Heart left ventricle (tissue), 16 donors: Measurements from ENCODE around the gene RERG. TPM values are rescaled to one million over a fixed set of nuclear protein-coding genes. Genes with fewer than 3 reads are reported as not detected.

Experiments
- ATAC-seq, 4 donors: fragments of 200-7000 bp; cut with Tn5 transposase; one replicate each; pipeline ENCODE4 v1.9.1; 2020 to 2022; ENCODE audit warnings: moderate library complexity in 4 of 4, mild to moderate bottlenecking in 3 of 4, moderate number of reproducible peaks in 1 of 4
- DNase-seq, 5 donors: peaks; one replicate each; pipeline ENCODE4 v3.0.0-alpha.2; 2020
- H3K27ac ChIP-seq, 12 donors: fragments of 200-600 bp; sonication (generic) in 4 of 12; one replicate each; pipeline versions ENCODE4 v1.5.0 to v1.8.0; 2016 to 2022; ENCODE audit warnings: mild to moderate bottlenecking in 2 of 12
- H3K27me3 ChIP-seq, 9 donors: fragments of 200-600 bp; sonication (generic) in 2 of 9; one replicate each; pipeline versions ENCODE4 v1.5.1 to v1.8.0; 2016 to 2022; ENCODE audit warnings: mild to moderate bottlenecking in 3 of 9
- H3K36me3 ChIP-seq, 9 donors: fragments of 200-600 bp; sonication (generic) in 2 of 9; one replicate each; pipeline versions ENCODE4 v1.5.0 to v1.8.0; 2018 to 2022; ENCODE audit warnings: mild to moderate bottlenecking in 2 of 9
- H3K4me1 ChIP-seq, 12 donors: fragments of 200-600 bp; sonication (generic) in 4 of 12; one replicate each; pipeline versions ENCODE4 v1.5.0 to v1.8.0; 2016 to 2022; ENCODE audit warnings: mild to moderate bottlenecking in 3 of 12
- H3K4me3 ChIP-seq, 12 donors: fragments of 200-600 bp; sonication (generic) in 4 of 12; one replicate each; pipeline versions ENCODE4 v1.5.0 to v1.8.0; 2017 to 2022; ENCODE audit warnings: mild to moderate bottlenecking in 9 of 12, moderate library complexity in 4 of 12
- H3K9me3 ChIP-seq, 12 donors: fragments of 200-600 bp; sonication (generic) in 4 of 12; one replicate each; pipeline versions ENCODE4 v1.5.0 to v1.8.0; 2016 to 2022; ENCODE audit warnings: mild to moderate bottlenecking in 1 of 12
- POLR2A ChIP-seq, 2 donors: fragments of 450-650 bp; IDR thresholded peaks; one replicate each; pipeline ENCODE4 v1.6.1; 2017; ENCODE audit warnings: antibody characterized with exemption in 2 of 2, mild to moderate bottlenecking in 2 of 2, moderate library complexity in 2 of 2
- WGBS, 4 donors: extraction: QIAGEN DNeasy Blood & Tissue Kit in 2 of 4; methylation state at CpG; one replicate each; pipeline versions ENCODE4 v1.1.5 to v1.1.7; 2013 to 2018; 5-methylcytosine and 5-hydroxymethylcytosine counted together
- intact Hi-C, 10 donors: fragments of 100-400 bp; cut with DNase I; formaldehyde crosslinking; loops; one replicate each; pipeline versions ENCODE4 v1.11.1 to v1.14.2; 2022
- polyA plus RNA-seq, 2 donors: library from polyadenylated mRNA; stranded (reverse); fragments of 200-250 nt; gene quantifications; one replicate each; pipeline ENCODE4 v1.2.3, GENCODE V29; 2013
- total RNA-seq, 9 donors: library from RNA; depleted of rRNA in 2 of 9; stranded (reverse); fragments of >200 nt in 2 of 9; fragmentation: NEBNext Ultra II Directional in 3 of 9; extraction: Animal tissue kit (Norgen Biotek cat#: 25700) in 3 of 9; gene quantifications; one replicate each; pipeline versions ENCODE4 v1.1.0 to v1.2.4, GENCODE V29; 2016 to 2023
- TF ChIP-seq, protein P1 (sequence below), 12 donors: fragments of 200-600 bp; sonication (generic) in 4 of 12; IDR thresholded peaks; one replicate each; pipeline versions ENCODE4 v1.5.0 to v1.8.0; 2018 to 2022; ENCODE audit warnings: antibody characterized with exemption in 12 of 12, mild to moderate bottlenecking in 5 of 12
- donor health status: ischemic (EF 13 %, LVEDD 7.1; RV severe dilation, severe dysfunction).
- donor health status: healthy with polysubstance abuse.
- donor health status: DM: no; HTN: yes; CAD: no.
- donor health status: DM: no; HTN: no; CAD: no.
- donor health status: ischemic (EF 25% LVEDD 6.9; RV normal size, moderate dysfunction).
- donor health status: ischemic (EF 25% LVEDD 5.7; RV mildly dilated, moderate dysfunction).
- donor health status: healthy.
- donor health status: DM: yes; HTN: yes; CAD: no.
- donor health status: ischemic (EF 35%, LVEDD 5.7; RV mildly dilated, moderate dysfunction).
- donor health status: nonischemic (EF 11% LVEDD 7.7; RV severe dilation, severe dysfunction).
- donor health status: DM: yes; HTN: yes; CAD: no.
- donor health status: PGD.
- donor health status: ischemic (EF 29% LVEDD 5.4; RV normal size, mild dysfunction).
- donor health status: nonischemic (EF 23%, LVEDD 6.1; RV moderate dilation, normal function).

Gene RERG
- total and polyA plus RNA-seq, 11 donors = 2.9 to 17.7 (median 4.2) TPM

DNA sequence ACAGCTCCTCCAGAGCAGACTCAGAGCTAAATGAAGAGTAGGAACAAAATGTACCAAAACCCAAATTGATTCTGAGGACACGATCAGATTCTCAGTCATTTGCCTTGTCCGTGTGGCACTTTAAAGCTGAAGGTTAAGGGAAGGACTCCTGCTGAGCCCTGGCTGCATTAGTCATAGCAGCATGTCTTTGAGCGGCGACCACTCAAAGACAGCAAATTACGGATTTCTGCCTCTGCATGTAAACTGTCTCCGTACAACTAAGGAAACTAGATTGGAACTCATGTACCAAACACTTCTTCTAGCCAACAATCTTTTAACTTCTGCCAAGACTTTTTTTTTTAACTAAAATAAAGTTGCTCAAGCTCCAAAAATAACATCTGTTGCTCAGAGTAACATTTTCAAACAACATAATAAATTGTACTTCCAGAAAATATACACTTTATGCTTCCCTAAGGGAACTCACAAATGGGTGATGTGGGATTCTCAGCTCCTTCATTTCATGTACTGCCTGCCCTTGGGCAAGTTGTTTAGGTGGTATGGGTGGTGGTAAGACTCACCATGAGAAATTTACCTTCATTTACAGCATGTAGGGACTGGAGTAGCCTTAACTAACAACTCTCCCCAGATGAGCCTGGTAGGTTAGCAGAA lies 56.1 kb downstream of the RERG start:
- Histone ChIP-seq H3K4me3 (no peak overlapping the region), H3K9me3 (no peaks in the 10 kb centered on the region), H3K36me3 (no peaks in the 10 kb centered on the region), H3K4me1 (peaks cover 0 to 49% (median 4%) of the 10 kb centered on the region in 12 donors), H3K27ac (peak overlapping the region; percentile 40 to 83 (median 66)), H3K27me3 (no peaks in the 10 kb centered on the region)
- DNase-seq (peak in 2 of 5 donors; percentile 34 to 39), ATAC-seq (peak; percentile 37 to 86 (median 68))
- intact Hi-C loops = loop anchor here in 1 of 10 donors (5.0 kb wide), 1 partner anchor 42 kb away; no protein-coding TSS in a partner anchor
- 47 to 64% (median 51%) methylated on average over 6 of the region's 6 CpGs for WGBS, 4 donors
- TF ChIP-seq, protein P1, sequence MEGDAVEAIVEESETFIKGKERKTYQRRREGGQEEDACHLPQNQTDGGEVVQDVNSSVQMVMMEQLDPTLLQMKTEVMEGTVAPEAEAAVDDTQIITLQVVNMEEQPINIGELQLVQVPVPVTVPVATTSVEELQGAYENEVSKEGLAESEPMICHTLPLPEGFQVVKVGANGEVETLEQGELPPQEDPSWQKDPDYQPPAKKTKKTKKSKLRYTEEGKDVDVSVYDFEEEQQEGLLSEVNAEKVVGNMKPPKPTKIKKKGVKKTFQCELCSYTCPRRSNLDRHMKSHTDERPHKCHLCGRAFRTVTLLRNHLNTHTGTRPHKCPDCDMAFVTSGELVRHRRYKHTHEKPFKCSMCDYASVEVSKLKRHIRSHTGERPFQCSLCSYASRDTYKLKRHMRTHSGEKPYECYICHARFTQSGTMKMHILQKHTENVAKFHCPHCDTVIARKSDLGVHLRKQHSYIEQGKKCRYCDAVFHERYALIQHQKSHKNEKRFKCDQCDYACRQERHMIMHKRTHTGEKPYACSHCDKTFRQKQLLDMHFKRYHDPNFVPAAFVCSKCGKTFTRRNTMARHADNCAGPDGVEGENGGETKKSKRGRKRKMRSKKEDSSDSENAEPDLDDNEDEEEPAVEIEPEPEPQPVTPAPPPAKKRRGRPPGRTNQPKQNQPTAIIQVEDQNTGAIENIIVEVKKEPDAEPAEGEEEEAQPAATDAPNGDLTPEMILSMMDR (IDR thresholded peaks at IDR 0.05) = no peak
- TF ChIP-seq POLR2A (IDR thresholded peaks at IDR 0.05) = no peak

DNA sequence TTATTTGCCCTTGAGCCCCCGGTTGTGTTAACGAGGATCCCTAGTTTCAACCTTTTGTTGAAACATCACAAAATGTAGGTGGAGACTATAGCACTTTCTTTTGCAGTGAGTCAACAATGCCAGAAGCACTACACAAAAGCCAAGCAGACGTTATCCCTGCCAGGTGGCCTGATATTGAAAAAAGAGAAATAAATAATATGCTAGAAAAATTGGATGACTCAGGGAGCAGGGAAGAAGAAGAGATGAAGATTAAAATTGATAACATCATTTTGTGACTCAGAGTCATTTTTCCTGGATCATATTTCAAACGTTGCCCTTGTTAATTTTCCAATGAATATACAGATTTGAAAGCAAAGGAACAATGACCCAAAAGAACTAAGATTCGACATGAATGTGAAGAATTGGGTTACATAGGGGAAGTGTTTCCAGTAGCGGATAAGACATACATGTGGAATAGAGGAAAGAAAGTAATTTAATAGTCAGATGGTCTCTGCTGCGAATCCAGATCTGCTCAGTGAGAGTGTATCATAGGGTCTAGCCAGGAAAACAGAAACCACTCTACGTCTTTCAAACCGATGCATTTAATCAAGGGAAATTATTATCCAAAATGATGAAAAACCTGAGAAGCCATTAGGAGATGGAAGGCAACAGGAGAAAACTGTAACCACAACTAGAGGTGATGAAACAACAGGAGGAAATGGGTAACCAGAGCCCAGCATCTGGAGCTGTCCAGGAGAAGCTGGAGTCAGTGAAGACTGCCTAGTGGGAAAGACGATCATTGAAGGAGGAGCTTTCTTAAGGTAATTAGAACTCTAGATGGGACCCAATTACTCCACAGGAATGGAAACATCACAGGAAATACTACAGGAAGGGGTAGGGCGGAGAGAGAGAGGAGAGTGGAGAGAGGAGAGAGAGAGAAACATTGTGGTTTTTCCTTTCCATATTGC lies 57.9 kb downstream of the RERG start:
- no peak overlapping the region for H3K4me3 ChIP-seq
- DNase-seq (no peak), ATAC-seq (peak in 1 of 4 donors; percentile 42)
- intact Hi-C loops = no loop called here
- no peak for TF ChIP-seq POLR2A (IDR thresholded peaks at IDR 0.05)
- TF ChIP-seq, protein P1 (IDR thresholded peaks at IDR 0.05) = no peak
- peaks cover 0 to 3% (median 0%) of the 10 kb centered on the region in 12 donors for H3K9me3 ChIP-seq
- peaks cover 0 to 44% (median 4%) of the 10 kb centered on the region in 12 donors for H3K4me1 ChIP-seq
- peak overlapping the region in 6 of 12 donors; percentile 49 to 83 (median 62) for H3K27ac ChIP-seq
- 74 to 82% (median 78%) methylated on average over 11 of the region's 11 CpGs for WGBS, 4 donors
- H3K27me3 ChIP-seq = no peaks in the 10 kb centered on the region
- H3K36me3 ChIP-seq = no peaks in the 10 kb centered on the region

DNA sequence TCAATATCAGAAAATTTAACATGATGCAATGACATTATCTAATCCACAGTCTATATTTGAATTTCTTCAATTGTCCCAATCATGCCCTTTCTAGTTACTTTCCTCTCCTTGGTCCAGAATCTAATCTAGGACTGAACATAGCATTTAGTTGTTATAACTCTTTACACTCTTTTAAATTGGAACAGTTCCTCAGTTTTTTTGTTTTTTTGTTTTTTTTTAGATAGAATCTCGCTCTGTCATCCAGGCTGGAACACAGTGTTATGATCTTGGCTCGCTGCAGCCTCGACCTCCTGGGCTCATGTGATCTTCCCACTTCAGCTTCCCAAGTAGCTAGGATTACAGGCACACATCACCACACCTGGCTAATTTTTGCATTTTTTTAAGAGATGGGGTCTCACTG lies 63.1 kb downstream of the RERG start:
- peak in 3 of 4 donors; percentile 7 to 65 (median 31) for ATAC-seq

More for the DNA sequence above, 63.1 kb downstream of the RERG start:
- intact Hi-C loops = loop anchor here in 2 of 10 donors (5.0 to 10.0 kb wide), 2 partner anchors 59 to 63 kb away; no protein-coding TSS in a partner anchor
- no peak for DNase-seq
- TF ChIP-seq, protein P1 (IDR thresholded peaks at IDR 0.05) = no peak
- no peak for TF ChIP-seq POLR2A (IDR thresholded peaks at IDR 0.05)
- WGBS, 4 donors = 53 to 72% (median 61%) methylated on average over 3 of the region's 3 CpGs
- Histone ChIP-seq H3K9me3 (peaks cover 0 to 5% (median 0%) of the 10 kb centered on the region in 12 donors), H3K27me3 (no peaks in the 10 kb centered on the region), H3K4me1 (peaks cover 0 to 17% (median under 1%) of the 10 kb centered on the region in 12 donors), H3K27ac (peak overlapping the region in 4 of 12 donors; percentile 6 to 66 (median 49)), H3K36me3 (no peaks in the 10 kb centered on the region), H3K4me3 (no peak overlapping the region)
